GM12864 (cell line): ENCODE data around the gene CPED1.
"Not testable (repeated sequence)": the region's sequence is repeated elsewhere in the genome, so short reads cannot be mapped to it uniquely, and the experiment has no call there.

ENCODE experiments used
- DNase-seq: peaks from one replicate; pipeline ENCODE4 v3.0.0-alpha.2; 2011; ENCODE audit warnings: low read depth
- H3K4me3 ChIP-seq: 2 replicates; pipeline ENCODE4 v1.5.1; 2011; ENCODE audit warnings: mild to moderate bottlenecking, low read depth, low read length, control low read depth
- TF ChIP-seq, protein P1 (sequence below): IDR thresholded peaks from 2 replicates; pipeline ENCODE4 v1.5.1; 2011; ENCODE audit warnings: low read depth, mild to moderate bottlenecking, moderate library complexity, low read length, control low read depth, inconsistent platforms; ENCODE audit errors: missing control alignments

CPED1 gene

DNA sequence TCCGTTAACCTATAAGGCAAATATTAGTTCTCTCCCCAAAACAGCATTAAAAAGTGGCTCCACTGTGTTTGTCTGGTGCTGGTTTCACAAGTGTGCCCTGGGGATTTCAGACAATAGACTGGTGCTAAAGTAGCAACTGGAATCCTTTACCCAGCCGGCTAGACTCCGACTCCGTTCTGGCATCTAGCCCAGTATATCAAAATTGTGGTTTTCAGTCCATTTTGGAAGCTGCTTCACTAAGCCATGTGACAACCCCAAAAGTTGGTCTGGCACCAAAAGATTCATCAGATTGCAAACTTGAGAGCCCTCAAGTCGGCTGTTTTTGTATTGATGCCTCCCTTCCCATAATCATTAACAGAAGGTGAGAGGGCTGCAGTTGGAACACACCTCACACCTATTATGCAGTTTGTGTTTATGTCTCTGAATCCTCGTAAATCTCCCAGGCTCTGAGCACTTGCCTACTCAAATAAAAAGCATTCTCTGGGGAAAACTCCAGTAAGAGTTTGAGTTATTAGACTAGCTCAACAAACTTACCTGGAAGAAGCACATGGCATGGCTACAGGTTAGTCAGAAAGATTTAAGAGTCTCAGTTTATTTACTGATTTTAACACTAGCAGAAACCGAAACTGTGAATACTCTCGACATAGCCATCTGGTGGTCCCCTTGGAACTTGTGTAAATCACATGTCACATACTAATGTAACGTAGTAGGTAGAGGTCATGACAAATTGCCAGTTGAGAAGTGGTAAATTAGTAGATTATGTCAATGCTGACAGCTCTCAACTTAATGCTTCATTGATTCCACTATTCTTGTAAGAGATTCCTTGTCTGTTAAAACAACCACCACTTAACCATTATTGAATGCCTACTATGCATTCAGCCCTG is 325.5 kb downstream of the CPED1 start:
- TF ChIP-seq, protein P1, sequence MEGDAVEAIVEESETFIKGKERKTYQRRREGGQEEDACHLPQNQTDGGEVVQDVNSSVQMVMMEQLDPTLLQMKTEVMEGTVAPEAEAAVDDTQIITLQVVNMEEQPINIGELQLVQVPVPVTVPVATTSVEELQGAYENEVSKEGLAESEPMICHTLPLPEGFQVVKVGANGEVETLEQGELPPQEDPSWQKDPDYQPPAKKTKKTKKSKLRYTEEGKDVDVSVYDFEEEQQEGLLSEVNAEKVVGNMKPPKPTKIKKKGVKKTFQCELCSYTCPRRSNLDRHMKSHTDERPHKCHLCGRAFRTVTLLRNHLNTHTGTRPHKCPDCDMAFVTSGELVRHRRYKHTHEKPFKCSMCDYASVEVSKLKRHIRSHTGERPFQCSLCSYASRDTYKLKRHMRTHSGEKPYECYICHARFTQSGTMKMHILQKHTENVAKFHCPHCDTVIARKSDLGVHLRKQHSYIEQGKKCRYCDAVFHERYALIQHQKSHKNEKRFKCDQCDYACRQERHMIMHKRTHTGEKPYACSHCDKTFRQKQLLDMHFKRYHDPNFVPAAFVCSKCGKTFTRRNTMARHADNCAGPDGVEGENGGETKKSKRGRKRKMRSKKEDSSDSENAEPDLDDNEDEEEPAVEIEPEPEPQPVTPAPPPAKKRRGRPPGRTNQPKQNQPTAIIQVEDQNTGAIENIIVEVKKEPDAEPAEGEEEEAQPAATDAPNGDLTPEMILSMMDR = peak; percentile 11
- no peak overlapping the region; the same call in 1 of the 2 replicates for H3K4me3 ChIP-seq
- DNase-seq = peak; percentile 50

DNA sequence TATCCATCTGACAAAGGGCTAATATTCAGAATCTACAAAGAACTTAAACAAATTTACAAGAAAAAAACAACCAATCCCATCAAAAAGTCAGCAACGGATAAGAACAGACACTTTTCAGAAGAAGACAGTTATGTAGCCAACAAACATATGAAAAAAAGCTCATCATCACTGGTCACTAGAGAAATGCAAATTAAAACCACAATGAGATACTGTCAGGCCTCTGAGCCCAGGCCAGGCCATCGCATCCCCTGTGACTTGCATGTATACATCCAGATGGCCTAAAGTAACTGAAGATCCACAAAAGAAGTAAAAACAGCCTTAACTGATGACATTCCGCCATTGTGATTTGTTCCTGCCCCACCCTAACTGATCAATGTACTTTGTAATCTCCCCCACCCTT is 326.7 kb downstream of the CPED1 start:
- DNase-seq, H3K4me3 ChIP-seq: not testable (repeated sequence)

DNA sequence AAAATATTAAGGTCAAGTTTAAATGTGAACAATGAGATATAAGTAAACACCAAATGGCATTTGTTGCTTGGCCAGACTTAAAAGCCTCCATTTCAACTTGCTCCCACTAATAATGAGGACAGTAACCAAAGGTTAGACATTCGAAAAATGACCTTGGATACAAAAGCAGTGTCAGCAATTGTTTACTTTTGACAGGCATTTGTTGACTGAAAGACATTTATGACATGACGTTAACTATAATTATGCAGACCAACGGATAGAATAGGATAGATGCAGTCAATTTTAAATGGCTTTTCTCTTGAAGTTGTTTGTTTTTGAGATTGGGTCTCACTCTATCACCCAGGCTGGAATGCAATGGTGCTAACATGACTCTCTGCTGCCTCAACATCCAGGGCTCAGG is 333.9 kb downstream of the CPED1 start:
- TF ChIP-seq, protein P1 = no peak

DNA sequence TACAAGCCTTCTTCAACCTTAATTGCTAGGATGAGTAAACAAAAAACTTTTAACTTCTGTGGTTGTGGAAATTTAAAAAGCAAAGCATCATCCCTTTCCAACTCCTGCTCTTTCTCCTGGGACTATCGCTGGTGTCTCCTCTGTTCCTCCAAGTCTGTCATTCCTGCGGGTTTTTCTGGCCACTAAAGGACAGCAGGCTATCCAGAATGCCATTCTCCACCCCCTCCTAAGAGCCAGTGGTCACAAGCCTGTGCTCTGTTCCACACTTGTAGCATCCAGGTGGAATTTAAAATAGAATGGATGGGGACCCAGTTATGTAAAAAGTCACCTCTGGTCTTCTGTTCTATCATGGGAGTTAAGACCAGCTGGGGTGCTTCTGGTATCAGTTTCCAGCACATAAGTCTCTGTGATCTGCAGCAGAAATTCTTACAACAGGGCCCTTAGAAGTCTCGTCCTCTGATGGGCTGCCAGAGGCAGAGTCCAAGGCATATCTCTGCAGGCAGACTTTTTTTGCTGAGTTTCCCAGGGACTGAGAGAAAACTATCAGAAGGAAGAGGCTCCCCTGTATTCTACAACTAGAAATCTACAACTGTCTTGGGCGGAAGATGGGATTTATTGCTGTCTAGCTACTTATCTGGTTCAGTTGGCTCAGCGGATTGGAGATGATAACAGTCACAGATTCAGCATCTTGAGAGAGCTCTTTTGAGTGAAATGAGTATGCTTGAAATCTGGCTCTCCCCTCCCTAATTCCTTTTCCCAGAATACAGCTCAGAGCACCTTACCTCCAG is 335.2 kb downstream of the CPED1 start:
- no peak overlapping the region for H3K4me3 ChIP-seq
- TF ChIP-seq, protein P1 = no peak
- no peak for DNase-seq

More for the DNA sequence above, 333.9 kb downstream of the CPED1 start:
- no peak overlapping the region for H3K4me3 ChIP-seq
- no peak for DNase-seq

DNA sequence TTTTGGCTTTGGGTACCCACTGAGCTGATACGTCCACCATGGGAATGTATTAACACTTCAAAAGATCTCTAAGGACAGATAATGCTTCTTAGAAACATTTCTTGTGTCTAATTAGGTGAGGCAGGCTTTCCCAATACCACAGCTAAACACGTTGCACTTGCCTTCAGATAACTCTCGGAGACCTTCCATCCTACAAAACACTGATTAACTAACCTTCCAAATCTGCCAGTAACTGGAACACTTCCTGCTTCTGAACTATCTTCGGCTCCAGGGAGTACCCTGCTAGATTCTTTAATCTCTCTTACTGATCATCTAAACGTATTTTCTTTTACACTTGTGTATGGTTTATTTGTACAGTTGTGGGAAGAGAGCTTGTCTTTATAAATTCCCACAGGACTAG is 339.2 kb downstream of the CPED1 start:
- TF ChIP-seq, protein P1 = no peak
- no peak overlapping the region for H3K4me3 ChIP-seq
- DNase-seq = no peak

DNA sequence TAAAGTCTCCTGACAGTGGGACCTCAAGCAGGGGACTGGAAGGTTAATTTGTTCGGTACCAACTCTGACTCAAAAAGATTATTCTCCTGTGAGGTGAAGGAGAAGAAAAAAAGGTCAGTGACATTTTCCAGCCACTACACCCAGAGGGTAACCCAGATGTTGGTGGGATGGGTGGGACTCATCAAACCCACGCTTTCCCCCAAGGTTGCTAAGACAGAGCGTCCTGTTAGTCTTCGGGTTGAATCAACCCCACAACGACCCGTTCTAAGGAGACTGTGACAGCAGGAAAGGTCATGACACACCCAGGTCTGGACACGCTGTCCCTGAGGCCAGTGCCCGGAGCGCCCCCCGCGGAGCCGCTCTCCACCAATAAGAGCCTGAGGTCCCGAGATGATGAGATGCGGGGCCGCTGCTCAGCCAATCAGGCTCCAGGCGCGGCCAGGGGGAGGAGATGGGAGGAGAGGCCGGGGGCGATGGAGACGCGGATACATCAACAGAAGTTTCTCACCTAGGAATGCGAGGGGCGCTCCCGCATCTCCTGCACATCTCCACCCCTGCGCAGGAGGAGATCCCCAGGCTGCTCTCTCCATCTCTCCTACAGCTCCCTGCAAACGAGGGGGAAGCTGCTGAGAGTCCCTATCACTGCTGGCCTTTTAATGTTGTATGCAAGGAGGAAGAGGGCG is 340.1 kb downstream of the CPED1 start, which contains the start of gene WNT16:
Gene WNT16 (plus strand): TSS at position 493 of the 683 bp plus-strand sequence. CDS start 293 bp downstream, outside the sequence.
- H3K4me3 ChIP-seq = peak within 1 kb of the TSS; percentile 45
- no peak for DNase-seq
- TF ChIP-seq, protein P1 = no peak
